ENCODE measurements around the gene TRIML1. TPM values are rescaled to one million over a fixed set of nuclear protein-coding genes. Genes with fewer than 3 reads are reported as not detected.

Gene TRIML1, protein sequence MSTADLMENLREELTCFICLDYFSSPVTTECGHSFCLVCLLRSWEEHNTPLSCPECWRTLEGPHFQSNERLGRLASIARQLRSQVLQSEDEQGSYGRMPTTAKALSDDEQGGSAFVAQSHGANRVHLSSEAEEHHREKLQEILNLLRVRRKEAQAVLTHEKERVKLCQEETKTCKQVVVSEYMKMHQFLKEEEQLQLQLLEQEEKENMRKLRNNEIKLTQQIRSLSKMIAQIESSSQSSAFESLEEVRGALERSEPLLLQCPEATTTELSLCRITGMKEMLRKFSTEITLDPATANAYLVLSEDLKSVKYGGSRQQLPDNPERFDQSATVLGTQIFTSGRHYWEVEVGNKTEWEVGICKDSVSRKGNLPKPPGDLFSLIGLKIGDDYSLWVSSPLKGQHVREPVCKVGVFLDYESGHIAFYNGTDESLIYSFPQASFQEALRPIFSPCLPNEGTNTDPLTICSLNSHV
- total RNA-seq (ENCODE audit: unreplicated experiment), result not detected
- long read RNA-seq, result 0 reads

DNA sequence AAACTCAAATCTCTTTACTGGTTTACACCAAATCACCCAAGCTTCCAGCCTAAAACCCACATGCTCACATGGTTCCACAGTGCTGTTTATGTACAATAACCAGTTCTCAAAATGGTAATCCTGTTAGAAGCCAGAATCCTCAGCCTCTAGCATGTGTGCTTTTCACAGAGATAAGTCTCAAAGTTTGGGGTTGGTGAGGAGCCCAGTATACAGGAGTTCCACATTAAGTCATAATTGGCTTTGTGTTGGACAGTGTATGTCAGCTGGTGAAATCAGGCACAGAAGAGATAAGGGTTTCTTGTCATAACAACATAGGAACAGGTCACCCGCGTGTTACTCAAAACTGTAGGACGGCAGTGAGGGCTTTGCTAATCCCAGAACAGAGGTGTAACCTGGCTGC lies at the start of gene TRIML1:
Gene TRIML1, plus strand, starts transcription at position 301 of the 400 bp plus-strand sequence. CDS start 118 bp downstream, outside the sequence.
- no peaks in the 10 kb centered on the region for H3K36me3 Mint-ChIP-seq (ENCODE audit: unreplicated experiment)
- H3K27me3 Mint-ChIP-seq (ENCODE audit: unreplicated experiment), result no peaks in the 10 kb centered on the region
- H3K9me3 Mint-ChIP-seq (ENCODE audit: unreplicated experiment), result no peaks in the 10 kb centered on the region
- peaks cover 3% of the 10 kb centered on the region for H3K4me1 Mint-ChIP-seq (ENCODE audit: low read depth, unreplicated experiment)
- TF ChIP-seq, protein P1, sequence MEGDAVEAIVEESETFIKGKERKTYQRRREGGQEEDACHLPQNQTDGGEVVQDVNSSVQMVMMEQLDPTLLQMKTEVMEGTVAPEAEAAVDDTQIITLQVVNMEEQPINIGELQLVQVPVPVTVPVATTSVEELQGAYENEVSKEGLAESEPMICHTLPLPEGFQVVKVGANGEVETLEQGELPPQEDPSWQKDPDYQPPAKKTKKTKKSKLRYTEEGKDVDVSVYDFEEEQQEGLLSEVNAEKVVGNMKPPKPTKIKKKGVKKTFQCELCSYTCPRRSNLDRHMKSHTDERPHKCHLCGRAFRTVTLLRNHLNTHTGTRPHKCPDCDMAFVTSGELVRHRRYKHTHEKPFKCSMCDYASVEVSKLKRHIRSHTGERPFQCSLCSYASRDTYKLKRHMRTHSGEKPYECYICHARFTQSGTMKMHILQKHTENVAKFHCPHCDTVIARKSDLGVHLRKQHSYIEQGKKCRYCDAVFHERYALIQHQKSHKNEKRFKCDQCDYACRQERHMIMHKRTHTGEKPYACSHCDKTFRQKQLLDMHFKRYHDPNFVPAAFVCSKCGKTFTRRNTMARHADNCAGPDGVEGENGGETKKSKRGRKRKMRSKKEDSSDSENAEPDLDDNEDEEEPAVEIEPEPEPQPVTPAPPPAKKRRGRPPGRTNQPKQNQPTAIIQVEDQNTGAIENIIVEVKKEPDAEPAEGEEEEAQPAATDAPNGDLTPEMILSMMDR (IDR thresholded peaks at IDR 0.05; ENCODE audit: partially characterized antibody, unreplicated experiment), result no peak
- H3K4me3 Mint-ChIP-seq (ENCODE audit: unreplicated experiment), result no peak within 1 kb of the TSS
- DNase-seq, result no peak
- H3K27ac Mint-ChIP-seq (ENCODE audit: unreplicated experiment), result no peak within 1 kb of the TSS

DNA sequence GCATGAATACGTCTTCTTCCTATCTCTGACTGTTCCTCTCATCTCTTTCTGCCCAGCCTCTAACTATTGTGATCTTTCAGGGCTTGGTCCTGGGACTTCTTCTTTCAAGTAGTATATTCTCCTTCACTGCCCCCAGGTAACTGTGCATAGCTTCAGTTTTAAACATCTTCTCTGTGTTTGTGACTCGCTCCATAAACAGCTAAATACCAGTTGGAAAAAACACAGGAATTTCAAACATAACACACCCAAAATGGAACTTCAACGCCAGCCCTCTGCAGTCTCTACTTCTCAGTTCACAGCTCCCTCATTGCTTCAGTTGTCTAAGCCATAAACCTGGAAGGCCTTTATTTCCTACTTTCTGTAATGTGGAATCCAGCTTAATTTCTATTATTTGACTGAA lies 46.4 kb upstream of the TRIML1 start:
- no peak for DNase-seq
- no peaks in the 10 kb centered on the region for H3K9me3 Mint-ChIP-seq (ENCODE audit: unreplicated experiment)
- TF ChIP-seq, protein P1 (IDR thresholded peaks at IDR 0.05; ENCODE audit: partially characterized antibody, unreplicated experiment), result no peak
- H3K36me3 Mint-ChIP-seq (ENCODE audit: unreplicated experiment), result peaks cover 4% of the 10 kb centered on the region
- no peak overlapping the region for H3K4me3 Mint-ChIP-seq (ENCODE audit: unreplicated experiment)
- no peaks in the 10 kb centered on the region for H3K4me1 Mint-ChIP-seq (ENCODE audit: low read depth, unreplicated experiment)
- H3K27ac Mint-ChIP-seq (ENCODE audit: unreplicated experiment), result no peak overlapping the region
- H3K27me3 Mint-ChIP-seq (ENCODE audit: unreplicated experiment), result peaks cover 2% of the 10 kb centered on the region

DNA sequence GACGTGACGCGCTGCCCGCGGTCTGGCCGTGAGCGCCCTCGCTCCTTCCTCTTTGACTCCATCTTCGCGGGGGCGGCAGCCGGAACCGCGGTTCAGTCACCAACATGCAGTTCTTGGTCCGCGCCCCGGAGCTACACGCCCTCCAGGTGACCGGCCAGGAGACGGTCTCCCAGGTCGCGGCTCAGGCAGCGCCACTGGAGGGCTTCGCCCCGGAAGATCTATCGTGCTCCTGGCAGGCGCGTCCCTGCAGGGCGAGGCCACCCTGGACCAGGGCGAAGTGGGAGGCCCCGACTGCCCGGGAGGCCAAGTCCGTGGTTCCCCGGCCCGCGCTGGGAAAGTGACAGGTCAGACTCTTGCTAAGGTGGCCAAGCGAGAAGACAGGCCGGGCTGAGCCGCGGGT lies 32.8 kb upstream of the TRIML1 start:
- Mint-ChIP-seq H3K27me3 (ENCODE audit: unreplicated experiment) (no peaks in the 10 kb centered on the region), H3K9me3 (ENCODE audit: unreplicated experiment) (no peaks in the 10 kb centered on the region), H3K27ac (ENCODE audit: unreplicated experiment) (no peak overlapping the region), H3K4me1 (ENCODE audit: low read depth, unreplicated experiment) (peaks cover 10% of the 10 kb centered on the region), H3K36me3 (ENCODE audit: unreplicated experiment) (no peaks in the 10 kb centered on the region), H3K4me3 (ENCODE audit: unreplicated experiment) (no peak overlapping the region)
- TF ChIP-seq, protein P1 (IDR thresholded peaks at IDR 0.05; ENCODE audit: partially characterized antibody, unreplicated experiment), result no peak
- DNase-seq, result no peak

DNA sequence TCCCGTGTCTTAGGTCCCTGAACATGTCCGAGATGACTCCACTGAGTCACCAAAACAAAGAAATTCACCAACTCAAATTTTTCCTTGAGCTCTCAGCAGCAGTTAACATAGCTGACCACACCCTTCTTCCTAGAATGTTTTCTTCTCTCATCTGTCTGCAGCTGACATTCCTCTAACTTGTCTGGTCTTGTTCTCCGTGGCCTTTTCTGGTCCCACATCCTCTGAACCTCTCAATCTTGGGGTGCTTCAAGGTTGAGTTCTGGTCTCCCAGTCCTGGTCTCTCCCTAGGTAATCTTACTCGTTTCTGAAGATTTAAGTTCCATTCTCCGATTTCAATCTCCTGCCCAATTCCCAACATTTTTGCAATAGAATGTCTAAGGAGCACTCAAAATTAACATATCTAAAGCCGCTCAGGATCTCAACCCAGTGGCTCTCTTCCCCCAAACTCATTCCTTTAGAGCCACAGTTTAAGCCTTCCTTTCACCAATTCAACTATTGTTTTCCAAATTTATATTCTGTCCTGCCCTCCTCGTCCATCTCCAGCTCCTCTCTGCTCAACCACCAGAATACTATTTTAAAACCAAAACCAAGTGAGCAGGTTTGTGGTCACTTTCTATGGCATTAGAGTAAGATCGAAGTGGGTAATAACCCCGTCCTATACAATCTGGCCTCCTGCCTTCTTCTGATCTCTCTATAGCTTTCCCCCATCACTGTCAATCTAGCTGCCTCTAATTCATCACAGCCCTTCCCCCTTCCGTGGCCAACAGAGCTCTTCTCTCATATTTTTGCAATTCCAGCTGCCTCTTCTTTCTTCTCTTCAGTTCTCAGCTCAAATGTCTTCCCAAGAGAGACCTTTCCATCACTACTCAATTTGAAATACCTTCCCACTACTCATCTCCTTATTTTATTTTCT lies 31.1 kb upstream of the TRIML1 start:
- no peak overlapping the region for H3K4me3 Mint-ChIP-seq (ENCODE audit: unreplicated experiment)

More for the DNA sequence above, 31.1 kb upstream of the TRIML1 start:
- Mint-ChIP-seq H3K4me1 (ENCODE audit: low read depth, unreplicated experiment) (peaks cover 10% of the 10 kb centered on the region), H3K27ac (ENCODE audit: unreplicated experiment) (peak overlapping the region; percentile 5), H3K9me3 (ENCODE audit: unreplicated experiment) (no peaks in the 10 kb centered on the region), H3K27me3 (ENCODE audit: unreplicated experiment) (no peaks in the 10 kb centered on the region), H3K36me3 (ENCODE audit: unreplicated experiment) (no peaks in the 10 kb centered on the region)
- TF ChIP-seq, protein P1 (IDR thresholded peaks at IDR 0.05; ENCODE audit: partially characterized antibody, unreplicated experiment), result no peak
- no peak for DNase-seq
